Stimulated activated CD4-positive, alpha-beta T cell treated with anti-CD3 and anti-CD28 coated beads, Interleukin-4, amount 100 ng/mL, for 4 hours (primary cell): ENCODE measurements around the gene LAYN.

Experiments used
- DNase-seq, 2 experiments: peaks; one replicate each; pipeline ENCODE4 v3.0.0-alpha.2; 2020

The LAYN gene

GRCh38 chr11:111598559-111598958, 58.0 kb downstream of the LAYN start:
- no peak for DNase-seq

GRCh38 chr11:111601636-111601978, 61.1 kb downstream of the LAYN start:
- no peak for DNase-seq

- DNase-seq, result peak; percentile 82 to 85
These were observed 61.7 kb downstream of the LAYN start, which contains the start of gene SIK2 for GRCh38 chr11:111601979-111602864. Gene SIK2 (plus strand): TSS chr11:111602449. CDS start chr11:111602564, 115 bp downstream.

DNA sequence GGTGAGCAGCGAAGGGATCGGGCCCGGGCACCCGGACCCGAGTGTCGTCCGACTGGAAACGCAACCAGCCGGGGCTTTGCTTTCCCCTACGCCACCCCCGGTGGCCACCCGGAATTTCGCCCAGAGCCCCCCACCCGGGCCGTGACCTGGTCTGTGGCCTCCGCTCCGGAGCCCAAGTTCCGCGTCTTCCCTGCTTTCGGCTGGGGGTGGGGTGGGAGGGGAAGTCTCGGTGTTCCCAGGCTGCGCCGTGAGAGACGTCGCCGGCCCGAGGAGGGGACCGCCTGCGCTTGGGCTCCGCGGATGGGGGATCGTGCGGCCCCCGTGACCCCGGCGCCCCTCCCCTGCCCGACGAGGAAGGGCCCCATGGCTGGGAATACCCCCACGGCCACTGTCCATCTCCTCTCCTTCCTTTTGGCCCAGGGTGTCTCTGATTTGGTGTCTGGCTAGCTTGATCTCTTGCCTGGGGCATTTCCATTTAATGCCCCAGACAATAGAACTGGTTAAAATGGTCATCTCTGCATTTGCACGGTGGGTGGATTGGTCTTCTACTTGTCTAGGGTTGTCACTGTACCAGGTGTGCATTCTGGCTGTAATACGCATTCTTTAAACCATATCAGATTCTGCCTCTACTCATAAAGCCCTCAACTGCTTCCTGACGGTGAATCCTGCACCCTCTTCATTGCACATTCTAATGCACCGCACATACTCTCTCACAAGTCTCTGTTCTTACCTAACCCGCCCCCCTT, 62.5 kb downstream of the LAYN start:
- DNase-seq, result peak; percentile 9 to 13

DNA sequence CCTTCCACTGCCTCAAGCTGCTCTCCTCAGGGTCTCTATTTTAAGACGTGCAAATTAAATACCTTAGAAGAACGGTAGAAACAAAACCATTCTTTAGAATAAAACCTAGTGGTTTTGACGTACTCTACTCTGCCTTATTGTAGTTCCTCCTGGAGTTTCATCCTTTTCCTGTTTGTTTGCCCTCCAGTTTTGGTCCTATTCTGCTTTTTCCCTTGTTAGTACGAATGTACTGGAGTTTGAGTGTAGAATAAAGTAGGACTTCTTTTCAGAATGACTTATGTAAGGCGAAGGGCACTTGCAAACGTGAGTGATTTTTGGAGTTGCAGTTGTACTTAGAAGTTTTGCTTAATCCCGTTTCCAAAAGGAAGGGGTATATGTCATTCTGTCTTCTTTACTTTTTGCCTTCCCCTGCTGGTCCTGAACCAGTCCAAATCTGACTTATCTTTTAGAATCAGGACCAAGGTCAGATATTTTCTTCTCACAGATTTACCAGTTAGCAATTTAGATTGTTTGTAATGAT, 63.2 kb downstream of the LAYN start:
- DNase-seq, result no peak

DNA sequence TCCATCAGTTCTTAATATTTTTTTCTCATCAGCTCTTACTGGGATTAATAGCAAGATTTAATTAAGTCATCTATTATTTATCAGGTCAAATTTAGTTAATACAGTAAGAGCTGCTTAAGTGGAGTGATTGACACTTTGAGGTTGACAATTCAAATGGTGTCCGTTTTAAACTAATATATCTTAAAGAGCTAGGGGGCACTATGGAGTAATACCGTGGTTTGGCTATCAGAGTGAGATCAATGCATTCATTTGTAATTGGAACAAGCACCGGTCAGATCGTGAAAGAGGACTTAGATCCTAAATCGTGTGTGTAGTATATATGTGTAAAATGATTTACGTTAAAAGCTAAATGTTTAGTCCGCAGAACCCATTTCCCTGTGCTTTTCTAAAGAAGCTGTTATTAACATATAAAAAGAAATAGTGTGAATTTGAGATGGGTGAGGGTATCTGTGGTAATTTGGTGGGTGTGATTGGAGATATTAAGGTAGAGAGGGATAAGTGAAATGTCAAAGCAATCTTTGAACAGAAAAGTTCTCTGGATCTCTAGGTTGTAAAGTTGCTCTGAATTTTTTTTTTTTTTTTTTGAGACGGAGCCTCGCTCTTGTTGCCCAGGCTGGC, 64.0 kb downstream of the LAYN start:
- DNase-seq, result no peak

DNA sequence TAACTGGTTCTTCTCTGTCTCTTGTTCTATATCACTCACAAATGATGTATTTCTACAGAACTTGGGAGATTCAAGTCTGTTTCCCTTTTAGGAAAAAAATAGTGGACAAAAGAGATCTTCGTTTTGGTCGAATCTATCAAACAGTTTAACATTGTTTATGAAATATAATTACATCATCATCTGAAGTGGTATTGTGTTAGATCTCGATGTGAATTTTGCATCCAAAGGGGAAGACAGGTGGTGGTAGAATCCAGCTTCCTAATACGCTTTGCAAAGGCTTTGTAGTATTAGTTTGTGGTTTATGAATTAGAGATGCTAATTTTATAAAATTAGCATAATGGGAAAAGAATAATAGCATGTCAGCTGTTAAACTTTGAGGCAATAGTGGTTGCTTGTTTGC, 65.2 kb downstream of the LAYN start:
- no peak for DNase-seq

DNA sequence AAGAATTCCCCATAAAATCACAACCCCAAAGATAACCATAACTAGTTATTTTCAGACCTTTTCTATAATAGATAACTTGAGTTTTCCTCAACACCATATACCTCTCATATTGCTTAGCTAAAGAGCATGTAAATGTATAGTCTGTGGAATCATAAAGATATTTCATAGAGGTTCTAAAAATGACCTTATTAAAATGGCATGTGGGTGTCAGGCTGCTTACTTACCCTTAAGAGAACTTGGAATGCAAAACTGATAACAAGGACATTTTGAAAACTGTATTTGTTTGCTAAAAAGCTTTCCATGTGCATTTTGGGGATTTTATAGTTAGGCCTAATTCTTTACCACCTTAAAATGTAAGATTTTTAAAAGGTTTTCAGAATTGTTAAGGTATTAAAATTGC, 66.5 kb downstream of the LAYN start:
- DNase-seq, result no peak

DNA sequence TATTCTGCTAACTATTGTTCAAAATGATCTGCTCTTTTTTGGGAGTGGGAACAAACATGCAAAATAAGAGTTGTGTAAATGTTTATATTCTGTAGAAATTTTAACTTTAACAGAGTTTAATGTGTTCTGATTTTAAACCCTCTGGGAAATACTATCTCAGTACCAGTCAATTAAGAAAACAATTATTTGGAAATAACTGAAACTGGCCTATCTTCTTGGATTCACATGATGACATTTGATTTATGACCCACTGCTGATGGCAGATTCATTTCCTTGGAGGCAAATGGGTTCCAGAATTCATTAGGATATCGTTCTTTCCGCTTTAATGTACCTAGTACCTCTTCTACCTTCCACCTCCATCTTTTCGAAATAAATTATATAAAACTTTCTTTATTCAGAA, 67.2 kb downstream of the LAYN start:
- DNase-seq, result no peak
